Activated CD8-positive, alpha-beta memory T cell treated with anti-CD3 and anti-CD28 coated beads, Interleukin-2, amount 10 ng/mL, durations not matched to agents 7 days and 5 days (primary cell): ENCODE measurements around the gene ZBTB18. TPM values are rescaled to one million over a fixed set of nuclear protein-coding genes. Genes with fewer than 3 reads are reported as not detected.

ENCODE experiments used
- ATAC-seq: fragments of 150-1000 bp; cut with Tn5 transposase; one replicate; pipeline ENCODE4 v1.10.0; 2021; ENCODE audit warnings: moderate library complexity
- CTCF ChIA-PET: fragments of 350-600 bp; sonication (Branson Sonifier 250); formaldehyde crosslinking; loops from one replicate; lab custom pipeline; 2021; ENCODE audit warnings: antibody characterized with exemption; lab: Charles Lee
- DNase-seq: peaks from one replicate; pipeline ENCODE4 v3.0.0-alpha.2; 2020
- H3K27ac Mint-ChIP-seq: one replicate; pipeline ENCODE4 v1.8.0; 2021; ENCODE audit warnings: mild to moderate bottlenecking, mixed read lengths
- H3K27me3 Mint-ChIP-seq: one replicate; pipeline ENCODE4 v1.8.0; 2021; ENCODE audit warnings: mixed read lengths
- H3K36me3 Mint-ChIP-seq: one replicate; pipeline ENCODE4 v1.8.0; 2021; ENCODE audit warnings: mild to moderate bottlenecking, mixed read lengths
- H3K4me1 Mint-ChIP-seq: one replicate; pipeline ENCODE4 v1.8.0; 2021; ENCODE audit warnings: mixed read lengths
- H3K4me3 Mint-ChIP-seq: one replicate; pipeline ENCODE4 v1.8.0; 2021; ENCODE audit warnings: mild to moderate bottlenecking, moderate library complexity, mixed read lengths
- H3K9me3 Mint-ChIP-seq: one replicate; pipeline ENCODE4 v1.8.0; 2022; ENCODE audit warnings: low read depth, mixed read lengths
- total RNA-seq, 2 experiments: library from RNA; stranded (reverse); gene quantifications; one replicate each; pipeline ENCODE4 v1.2.3, GENCODE V29; 2021

ZBTB18 gene
- total RNA-seq, 2 experiments from 2014 or later, result 6.3 TPM

GRCh38 chr1:244057474-244058385 lies 6.6 kb downstream of the ZBTB18 start:
- no peak overlapping the region for H3K27ac Mint-ChIP-seq

GRCh38 chr1:244060117-244060516 lies 9.0 kb downstream of the ZBTB18 start:
- Mint-ChIP-seq H3K4me1 (peaks cover 1% of the 10 kb centered on the region), H3K27ac (no peak overlapping the region), H3K36me3 (no peaks in the 10 kb centered on the region), H3K27me3 (no peaks in the 10 kb centered on the region), H3K4me3 (no peak overlapping the region), H3K9me3 (no peaks in the 10 kb centered on the region)
- CTCF ChIA-PET, result no interaction called here
- DNase-seq (no peak), ATAC-seq (no peak)

More at GRCh38 chr1:244057474-244058385, 6.6 kb downstream of the ZBTB18 start:
- Mint-ChIP-seq H3K9me3 (no peaks in the 10 kb centered on the region), H3K4me3 (no peak overlapping the region), H3K36me3 (no peaks in the 10 kb centered on the region), H3K4me1 (peaks cover 5% of the 10 kb centered on the region), H3K27me3 (no peaks in the 10 kb centered on the region)
- DNase-seq (no peak), ATAC-seq (no peak)
- CTCF ChIA-PET, result interaction anchor here (1.0 kb wide), 1 partner anchor 17 kb away, joined by 3 read pairs; no protein-coding TSS in a partner anchor

GRCh38 chr1:244060686-244061085 lies 9.6 kb downstream of the ZBTB18 start:
- no peak overlapping the region for H3K4me3 Mint-ChIP-seq
- CTCF ChIA-PET, result no interaction called here
- H3K4me1 Mint-ChIP-seq, result peaks cover 1% of the 10 kb centered on the region
- ATAC-seq, result no peak
- H3K27ac Mint-ChIP-seq, result no peak overlapping the region
- no peaks in the 10 kb centered on the region for H3K9me3 Mint-ChIP-seq
- no peaks in the 10 kb centered on the region for H3K27me3 Mint-ChIP-seq
- H3K36me3 Mint-ChIP-seq, result no peaks in the 10 kb centered on the region
- DNase-seq, result no peak

GRCh38 chr1:244062156-244062725 lies 11.2 kb downstream of the ZBTB18 start:
- H3K27me3 Mint-ChIP-seq, result no peaks in the 10 kb centered on the region
- H3K4me1 Mint-ChIP-seq, result no peaks in the 10 kb centered on the region
- H3K36me3 Mint-ChIP-seq, result no peaks in the 10 kb centered on the region
- CTCF ChIA-PET, result no interaction called here
- no peak overlapping the region for H3K4me3 Mint-ChIP-seq
- ATAC-seq (no peak), DNase-seq (no peak)
- no peaks in the 10 kb centered on the region for H3K9me3 Mint-ChIP-seq
- H3K27ac Mint-ChIP-seq, result no peak overlapping the region

- Mint-ChIP-seq H3K4me3 (no peak overlapping the region), H3K36me3 (no peaks in the 10 kb centered on the region), H3K4me1 (no peaks in the 10 kb centered on the region), H3K27ac (no peak overlapping the region), H3K9me3 (no peaks in the 10 kb centered on the region), H3K27me3 (no peaks in the 10 kb centered on the region)
- ATAC-seq (no peak), DNase-seq (no peak)
- CTCF ChIA-PET, result no interaction called here
Measured at GRCh38 chr1:244063498-244063897, 12.4 kb downstream of the ZBTB18 start.

GRCh38 chr1:244064621-244065020 lies 13.5 kb downstream of the ZBTB18 start:
- no peaks in the 10 kb centered on the region for H3K36me3 Mint-ChIP-seq
- H3K9me3 Mint-ChIP-seq, result no peaks in the 10 kb centered on the region
- CTCF ChIA-PET, result interaction anchor here (0.6 to 1.5 kb wide), 2 partner anchors 11 to 208 kb away, joined by 3 to 5 read pairs; no protein-coding TSS in a partner anchor
- H3K27ac Mint-ChIP-seq, result no peak overlapping the region
- no peak overlapping the region for H3K4me3 Mint-ChIP-seq
- ATAC-seq, result no peak
- no peaks in the 10 kb centered on the region for H3K4me1 Mint-ChIP-seq
- DNase-seq, result no peak
- H3K27me3 Mint-ChIP-seq, result no peaks in the 10 kb centered on the region

GRCh38 chr1:244065063-244065793 lies 14.1 kb downstream of the ZBTB18 start:
- H3K27ac Mint-ChIP-seq, result no peak overlapping the region
- no peaks in the 10 kb centered on the region for H3K36me3 Mint-ChIP-seq
- no peaks in the 10 kb centered on the region for H3K27me3 Mint-ChIP-seq
- ATAC-seq, result no peak
- H3K9me3 Mint-ChIP-seq, result no peaks in the 10 kb centered on the region
- CTCF ChIA-PET, result interaction anchor here (0.6 to 1.5 kb wide), 2 partner anchors 12 to 207 kb away, joined by 3 to 5 read pairs; no protein-coding TSS in a partner anchor
- H3K4me3 Mint-ChIP-seq, result no peak overlapping the region
- H3K4me1 Mint-ChIP-seq, result no peaks in the 10 kb centered on the region
- no peak for DNase-seq

GRCh38 chr1:244065960-244066388 lies 14.9 kb downstream of the ZBTB18 start:
- H3K9me3 Mint-ChIP-seq, result no peaks in the 10 kb centered on the region
- ATAC-seq, result no peak
- CTCF ChIA-PET, result interaction anchor here (1.5 kb wide), 1 partner anchor 13 kb away, joined by 5 read pairs; no protein-coding TSS in a partner anchor

GRCh38 chr1:244066954-244067716 lies 16.1 kb downstream of the ZBTB18 start:
- H3K4me1 Mint-ChIP-seq, result no peaks in the 10 kb centered on the region
- DNase-seq (no peak), ATAC-seq (no peak)
- no peaks in the 10 kb centered on the region for H3K9me3 Mint-ChIP-seq
- no peak overlapping the region for H3K4me3 Mint-ChIP-seq
- no peaks in the 10 kb centered on the region for H3K36me3 Mint-ChIP-seq
- CTCF ChIA-PET, result no interaction called here
- no peaks in the 10 kb centered on the region for H3K27me3 Mint-ChIP-seq
- H3K27ac Mint-ChIP-seq, result no peak overlapping the region

More at GRCh38 chr1:244065960-244066388, 14.9 kb downstream of the ZBTB18 start:
- Mint-ChIP-seq H3K4me3 (no peak overlapping the region), H3K27me3 (no peaks in the 10 kb centered on the region), H3K4me1 (no peaks in the 10 kb centered on the region), H3K36me3 (no peaks in the 10 kb centered on the region), H3K27ac (no peak overlapping the region)
- DNase-seq, result no peak

GRCh38 chr1:244067893-244068292 lies 16.8 kb downstream of the ZBTB18 start:
- Mint-ChIP-seq H3K9me3 (no peaks in the 10 kb centered on the region), H3K36me3 (no peaks in the 10 kb centered on the region), H3K27ac (no peak overlapping the region), H3K4me1 (no peaks in the 10 kb centered on the region), H3K27me3 (peaks cover 2% of the 10 kb centered on the region), H3K4me3 (no peak overlapping the region)
- DNase-seq (no peak), ATAC-seq (no peak)
- CTCF ChIA-PET, result no interaction called here

- DNase-seq (no peak), ATAC-seq (no peak)
- Mint-ChIP-seq H3K27ac (no peak overlapping the region), H3K27me3 (peaks cover 2% of the 10 kb centered on the region), H3K4me1 (no peaks in the 10 kb centered on the region), H3K4me3 (no peak overlapping the region), H3K9me3 (no peaks in the 10 kb centered on the region), H3K36me3 (no peaks in the 10 kb centered on the region)
- CTCF ChIA-PET, result no interaction called here
Measured at GRCh38 chr1:244068567-244068966, 17.5 kb downstream of the ZBTB18 start.

GRCh38 chr1:244069326-244069898 lies 18.3 kb downstream of the ZBTB18 start:
- CTCF ChIA-PET, result no interaction called here
- Mint-ChIP-seq H3K27ac (no peak overlapping the region), H3K27me3 (peaks cover 2% of the 10 kb centered on the region), H3K4me3 (no peak overlapping the region), H3K9me3 (no peaks in the 10 kb centered on the region), H3K36me3 (no peaks in the 10 kb centered on the region), H3K4me1 (peaks cover 7% of the 10 kb centered on the region)
- ATAC-seq, result no peak
- no peak for DNase-seq
